ENCODE results near the gene GPRIN3. TPM values are rescaled to one million over a fixed set of nuclear protein-coding genes. Genes with fewer than 3 reads are reported as not detected.

The GPRIN3 gene
- total and polyA plus RNA-seq, 2 experiments from 2014 or later = 0.74 to 3.2 TPM

DNA sequence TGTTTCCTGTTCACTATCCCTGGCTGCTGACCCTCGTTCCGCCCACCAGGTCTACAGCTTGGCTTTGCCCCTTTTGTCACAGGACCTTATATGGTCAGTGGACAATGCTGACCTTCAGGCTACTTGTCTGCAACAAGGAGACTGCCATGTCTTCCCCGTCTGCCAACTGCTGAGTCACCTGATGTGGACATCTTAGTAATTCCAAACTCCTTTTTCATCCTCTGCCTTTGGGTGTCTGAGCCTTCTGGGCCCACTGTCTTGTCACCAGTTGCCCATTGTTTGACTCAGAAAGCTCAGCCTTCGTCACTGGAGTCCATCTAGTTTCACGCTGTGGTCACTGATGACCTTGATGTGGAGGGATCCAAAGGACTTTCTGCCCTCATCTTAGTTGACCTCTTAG, 30.2 kb downstream of the GPRIN3 start:
- Histone ChIP-seq H3K4me1 (ENCODE audit: insufficient read depth) (peaks cover 8% of the 10 kb centered on the region; the same call in 1 of the 2 replicates), H3K79me2 (replicated peaks; ENCODE audit: insufficient read depth) (no peaks in the 10 kb centered on the region), H3K4me3 (no peak overlapping the region), H3F3A (replicated peaks; ENCODE audit: low read depth) (no peaks in the 10 kb centered on the region), H4K20me1 (replicated peaks; ENCODE audit: insufficient read depth) (no peaks in the 10 kb centered on the region), H2AFZ (no peak overlapping the region), H3K27me3 (ENCODE audit: insufficient read depth) (no peaks in the 10 kb centered on the region), H3K36me3 (ENCODE audit: insufficient read depth) (no peaks in the 10 kb centered on the region), H3K4me2 (no peak overlapping the region), H3K9me2 (ENCODE audit: insufficient read depth) (peaks cover 8% of the 10 kb centered on the region; the same call in 1 of the 2 replicates), H3K27ac (ENCODE audit: low read depth) (no peak overlapping the region)
- DNase-seq (ENCODE audit: low spot score) = no peak
- no peak for TF ChIP-seq ZNF331 (CRISPR knock-in tag; IDR thresholded peaks at IDR 0.05; ENCODE audit: low read depth)
- no peak for TF ChIP-seq NANOG (IDR thresholded peaks at IDR 0.05; ENCODE audit: borderline replicate concordance)
- no peak for TF ChIP-seq CREB1 (CRISPR knock-in tag; IDR thresholded peaks at IDR 0.05; ENCODE audit: low read depth)
- TF ChIP-seq, protein P1, sequence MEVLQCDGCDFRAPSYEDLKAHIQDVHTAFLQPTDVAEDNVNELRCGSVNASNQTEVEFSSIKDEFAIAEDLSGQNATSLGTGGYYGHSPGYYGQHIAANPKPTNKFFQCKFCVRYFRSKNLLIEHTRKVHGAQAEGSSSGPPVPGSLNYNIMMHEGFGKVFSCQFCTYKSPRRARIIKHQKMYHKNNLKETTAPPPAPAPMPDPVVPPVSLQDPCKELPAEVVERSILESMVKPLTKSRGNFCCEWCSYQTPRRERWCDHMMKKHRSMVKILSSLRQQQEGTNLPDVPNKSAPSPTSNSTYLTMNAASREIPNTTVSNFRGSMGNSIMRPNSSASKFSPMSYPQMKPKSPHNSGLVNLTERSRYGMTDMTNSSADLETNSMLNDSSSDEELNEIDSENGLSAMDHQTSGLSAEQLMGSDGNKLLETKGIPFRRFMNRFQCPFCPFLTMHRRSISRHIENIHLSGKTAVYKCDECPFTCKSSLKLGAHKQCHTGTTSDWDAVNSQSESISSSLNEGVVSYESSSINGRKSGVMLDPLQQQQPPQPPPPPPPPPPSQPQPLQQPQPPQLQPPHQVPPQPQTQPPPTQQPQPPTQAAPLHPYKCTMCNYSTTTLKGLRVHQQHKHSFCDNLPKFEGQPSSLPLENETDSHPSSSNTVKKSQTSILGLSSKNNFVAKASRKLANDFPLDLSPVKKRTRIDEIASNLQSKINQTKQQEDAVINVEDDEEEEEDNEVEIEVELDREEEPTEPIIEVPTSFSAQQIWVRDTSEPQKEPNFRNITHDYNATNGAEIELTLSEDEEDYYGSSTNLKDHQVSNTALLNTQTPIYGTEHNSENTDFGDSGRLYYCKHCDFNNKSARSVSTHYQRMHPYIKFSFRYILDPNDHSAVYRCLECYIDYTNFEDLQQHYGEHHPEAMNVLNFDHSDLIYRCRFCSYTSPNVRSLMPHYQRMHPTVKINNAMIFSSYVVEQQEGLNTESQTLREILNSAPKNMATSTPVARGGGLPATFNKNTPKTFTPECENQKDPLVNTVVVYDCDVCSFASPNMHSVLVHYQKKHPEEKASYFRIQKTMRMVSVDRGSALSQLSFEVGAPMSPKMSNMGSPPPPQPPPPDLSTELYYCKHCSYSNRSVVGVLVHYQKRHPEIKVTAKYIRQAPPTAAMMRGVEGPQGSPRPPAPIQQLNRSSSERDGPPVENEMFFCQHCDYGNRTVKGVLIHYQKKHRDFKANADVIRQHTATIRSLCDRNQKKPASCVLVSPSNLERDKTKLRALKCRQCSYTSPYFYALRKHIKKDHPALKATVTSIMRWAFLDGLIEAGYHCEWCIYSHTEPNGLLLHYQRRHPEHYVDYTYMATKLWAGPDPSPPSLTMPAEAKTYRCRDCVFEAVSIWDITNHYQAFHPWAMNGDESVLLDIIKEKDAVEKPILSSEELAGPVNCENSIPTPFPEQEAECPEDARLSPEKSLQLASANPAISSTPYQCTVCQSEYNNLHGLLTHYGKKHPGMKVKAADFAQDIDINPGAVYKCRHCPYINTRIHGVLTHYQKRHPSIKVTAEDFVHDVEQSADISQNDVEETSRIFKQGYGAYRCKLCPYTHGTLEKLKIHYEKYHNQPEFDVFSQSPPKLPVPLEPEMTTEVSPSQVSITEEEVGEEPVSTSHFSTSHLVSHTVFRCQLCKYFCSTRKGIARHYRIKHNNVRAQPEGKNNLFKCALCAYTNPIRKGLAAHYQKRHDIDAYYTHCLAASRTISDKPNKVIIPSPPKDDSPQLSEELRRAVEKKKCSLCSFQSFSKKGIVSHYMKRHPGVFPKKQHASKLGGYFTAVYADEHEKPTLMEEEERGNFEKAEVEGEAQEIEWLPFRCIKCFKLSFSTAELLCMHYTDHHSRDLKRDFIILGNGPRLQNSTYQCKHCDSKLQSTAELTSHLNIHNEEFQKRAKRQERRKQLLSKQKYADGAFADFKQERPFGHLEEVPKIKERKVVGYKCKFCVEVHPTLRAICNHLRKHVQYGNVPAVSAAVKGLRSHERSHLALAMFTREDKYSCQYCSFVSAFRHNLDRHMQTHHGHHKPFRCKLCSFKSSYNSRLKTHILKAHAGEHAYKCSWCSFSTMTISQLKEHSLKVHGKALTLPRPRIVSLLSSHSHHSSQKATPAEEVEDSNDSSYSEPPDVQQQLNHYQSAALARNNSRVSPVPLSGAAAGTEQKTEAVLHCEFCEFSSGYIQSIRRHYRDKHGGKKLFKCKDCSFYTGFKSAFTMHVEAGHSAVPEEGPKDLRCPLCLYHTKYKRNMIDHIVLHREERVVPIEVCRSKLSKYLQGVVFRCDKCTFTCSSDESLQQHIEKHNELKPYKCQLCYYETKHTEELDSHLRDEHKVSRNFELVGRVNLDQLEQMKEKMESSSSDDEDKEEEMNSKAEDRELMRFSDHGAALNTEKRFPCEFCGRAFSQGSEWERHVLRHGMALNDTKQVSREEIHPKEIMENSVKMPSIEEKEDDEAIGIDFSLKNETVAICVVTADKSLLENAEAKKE (CRISPR knock-in tag; IDR thresholded peaks at IDR 0.05) = no peak
- Mint-ChIP-seq H3K27ac (no peak overlapping the region), H3K27me3 (ENCODE audit: insufficient read depth, low read depth, poor library complexity) (no peaks in the 10 kb centered on the region), H3K9me3 (no peaks in the 10 kb centered on the region; the same call in 2 of the 3 replicates), H3K36me3 (ENCODE audit: low read depth) (no peaks in the 10 kb centered on the region; the same call in 2 of the 3 replicates), H3K4me1 (peaks cover 4% of the 10 kb centered on the region; the same call in 2 of the 3 replicates), H3K4me3 (no peak overlapping the region)
- ATAC-seq = no peak

DNA sequence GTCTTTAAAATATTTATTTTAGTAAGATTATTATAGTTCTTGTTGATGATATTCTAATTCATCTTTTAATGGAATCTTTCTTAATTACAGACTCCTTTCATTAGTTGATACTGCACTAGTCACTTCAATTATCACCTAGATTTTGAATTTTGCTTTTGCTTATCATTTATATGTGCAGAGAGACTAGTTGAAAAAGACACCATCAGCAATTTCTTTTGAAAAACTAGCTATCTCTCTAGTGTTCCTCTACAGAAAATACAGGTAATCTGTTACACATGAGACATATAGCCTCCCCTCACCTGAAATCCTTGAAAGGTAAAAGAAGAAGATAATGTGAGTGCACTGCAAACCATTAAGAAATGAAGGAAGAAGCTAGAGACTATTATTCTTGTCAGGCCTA, 31.3 kb downstream of the GPRIN3 start:
- DNase-seq (ENCODE audit: low spot score) (no peak), ATAC-seq (no peak)
- Mint-ChIP-seq H3K4me1 (no peaks in the 10 kb centered on the region), H3K36me3 (ENCODE audit: low read depth) (no peaks in the 10 kb centered on the region; the same call in 2 of the 3 replicates), H3K9me3 (no peaks in the 10 kb centered on the region; the same call in 2 of the 3 replicates), H3K27ac (no peak overlapping the region), H3K27me3 (ENCODE audit: insufficient read depth, low read depth, poor library complexity) (no peaks in the 10 kb centered on the region), H3K4me3 (no peak overlapping the region)
- H3K79me2 ChIP-seq (replicated peaks; ENCODE audit: insufficient read depth) = no peaks in the 10 kb centered on the region
- H3F3A ChIP-seq (replicated peaks; ENCODE audit: low read depth) = no peaks in the 10 kb centered on the region
- no peak overlapping the region for H3K4me2 ChIP-seq
- H3K4me1 ChIP-seq (ENCODE audit: insufficient read depth) = no peaks in the 10 kb centered on the region
- H3K27ac ChIP-seq (ENCODE audit: low read depth) = no peak overlapping the region
- no peaks in the 10 kb centered on the region for H3K36me3 ChIP-seq (ENCODE audit: insufficient read depth)
- H4K20me1 ChIP-seq (replicated peaks; ENCODE audit: insufficient read depth) = no peaks in the 10 kb centered on the region
- H3K4me3 ChIP-seq = no peak overlapping the region
- no peaks in the 10 kb centered on the region for H3K27me3 ChIP-seq (ENCODE audit: insufficient read depth)
- H2AFZ ChIP-seq = no peak overlapping the region
- H3K9me2 ChIP-seq (ENCODE audit: insufficient read depth) = peaks cover 8% of the 10 kb centered on the region; the same call in 1 of the 2 replicates
- TF ChIP-seq, protein P1 (CRISPR knock-in tag; IDR thresholded peaks at IDR 0.05) = no peak
- no peak for TF ChIP-seq EZH2phosphoT487 (IDR thresholded peaks at IDR 0.05; ENCODE audit: unreplicated experiment)
- TF ChIP-seq JUNB (IDR thresholded peaks at IDR 0.05; ENCODE audit: unreplicated experiment) = no peak
- no peak for TF ChIP-seq ZNF331 (CRISPR knock-in tag; IDR thresholded peaks at IDR 0.05; ENCODE audit: low read depth)
- TF ChIP-seq ZNF114 (CRISPR knock-in tag; IDR thresholded peaks at IDR 0.05) = no peak

Data from GM23338 (cell line).